Stimulated activated CD8-positive, alpha-beta memory T cell treated with anti-CD3 and anti-CD28 coated beads, Interleukin-7, amount 100 ng/mL, for 4 hours (primary cell): ENCODE results near the gene PRSS8.
"Not testable (repeated sequence)": the region's sequence is repeated elsewhere in the genome, so short reads cannot be mapped to it uniquely, and the experiment has no call there.

Experiments used
- DNase-seq, 2 donors: peaks; one replicate each; pipeline ENCODE4 v3.0.0-alpha.2; 2020; ENCODE audit warnings: low read depth in 2 of 2

PRSS8 gene

DNA sequence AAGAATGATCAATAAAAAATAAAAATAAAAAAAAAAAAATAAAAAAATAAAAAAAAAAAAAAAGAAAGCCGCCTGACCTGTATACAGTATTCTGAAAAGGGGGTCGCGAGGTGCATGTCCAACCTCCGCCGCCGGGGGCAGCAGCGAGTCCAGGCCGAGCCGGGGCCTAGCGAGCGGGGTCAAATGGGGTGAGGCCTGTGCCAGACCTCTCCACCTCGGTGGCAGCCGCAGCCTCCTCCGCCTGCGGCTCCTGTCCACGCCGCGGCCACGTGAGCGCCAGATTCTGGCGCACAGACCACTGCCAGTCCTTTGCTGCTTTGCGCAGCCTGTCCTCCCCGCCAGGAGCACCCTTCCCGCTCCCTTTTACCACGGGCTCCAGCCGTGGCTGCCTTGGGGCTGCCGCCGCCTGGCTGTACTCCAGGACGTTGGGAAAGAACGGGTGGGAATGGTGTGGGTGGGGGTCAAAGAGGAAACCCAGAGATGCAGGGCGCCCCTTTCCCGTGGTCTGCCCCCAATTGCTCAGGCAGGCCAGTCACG, 29.8 kb downstream of the PRSS8 start:
- DNase-seq, result peak; percentile 45 to 66

DNA sequence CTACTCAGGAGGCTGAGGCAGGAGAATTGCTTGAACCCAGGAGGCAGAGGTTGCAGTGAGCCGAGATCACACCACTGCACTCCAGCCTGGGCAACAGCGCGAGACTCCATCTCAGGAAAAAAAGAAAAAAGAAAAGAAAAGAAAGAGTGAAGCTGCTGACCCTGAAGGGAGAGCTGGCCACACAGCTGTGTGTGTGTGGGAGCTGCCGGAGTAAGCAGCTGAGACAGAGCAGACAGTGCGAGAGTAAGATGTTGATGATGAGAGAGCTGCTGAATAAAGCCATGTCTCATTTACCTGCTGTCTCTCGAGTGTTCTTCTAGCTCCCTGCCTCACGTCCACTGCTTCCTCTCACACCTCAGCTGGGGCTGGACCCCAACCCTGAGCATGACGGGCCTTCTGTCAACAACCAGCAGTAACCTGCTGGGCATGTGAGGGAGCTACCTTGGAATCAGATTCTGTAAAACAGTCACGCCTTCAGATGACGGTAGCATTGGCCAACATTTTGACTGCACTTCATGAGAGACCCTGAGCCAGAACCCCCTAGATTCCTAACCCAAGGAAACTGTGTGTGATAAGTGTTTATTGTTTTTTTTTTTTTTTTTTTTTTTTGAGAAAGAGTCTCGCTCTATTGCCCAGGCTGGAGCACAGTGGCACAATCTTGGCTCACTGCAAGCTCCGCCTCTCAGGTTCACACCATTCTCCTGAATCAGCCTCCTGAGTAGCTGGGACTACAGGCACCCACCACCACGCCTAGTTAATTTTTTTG, 34.5 kb downstream of the PRSS8 start:
- not testable (repeated sequence) for DNase-seq

DNA sequence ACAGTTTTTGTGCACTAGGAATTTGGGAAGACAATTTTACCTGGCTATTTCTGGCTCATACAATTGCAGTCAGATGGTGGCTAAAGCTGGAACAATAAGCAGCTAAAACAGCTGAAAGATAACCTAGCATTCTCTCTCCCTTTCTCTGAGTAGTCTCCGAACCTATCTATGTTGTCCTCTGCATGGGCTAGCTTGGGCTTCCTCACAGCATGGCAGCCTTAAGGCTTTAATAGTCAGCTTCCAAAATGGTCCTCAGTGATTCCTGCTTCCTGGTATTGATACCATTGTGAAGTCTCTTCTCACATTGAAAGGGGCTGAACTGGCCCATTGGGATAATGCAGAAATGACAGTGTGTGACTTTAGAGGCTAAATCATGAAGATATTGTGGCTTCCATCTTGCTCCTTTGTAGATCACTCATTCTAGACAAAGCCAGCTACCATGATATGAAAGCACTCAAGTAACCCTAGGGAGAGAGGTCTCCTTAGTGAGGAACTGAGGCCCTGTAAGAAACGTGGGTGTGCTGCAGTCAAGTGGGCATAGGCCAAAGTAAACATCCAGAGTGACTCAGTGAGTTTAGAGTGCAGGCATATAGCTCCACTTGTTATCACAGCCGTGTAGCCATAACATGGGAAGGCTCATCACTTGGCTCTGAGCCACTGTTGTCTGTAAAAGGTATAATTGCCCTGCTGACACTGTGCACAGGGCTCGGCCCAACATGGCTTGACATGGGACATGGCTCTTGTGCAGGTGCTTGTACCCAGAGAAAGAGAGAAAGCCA, 35.5 kb downstream of the PRSS8 start:
- no peak for DNase-seq

DNA sequence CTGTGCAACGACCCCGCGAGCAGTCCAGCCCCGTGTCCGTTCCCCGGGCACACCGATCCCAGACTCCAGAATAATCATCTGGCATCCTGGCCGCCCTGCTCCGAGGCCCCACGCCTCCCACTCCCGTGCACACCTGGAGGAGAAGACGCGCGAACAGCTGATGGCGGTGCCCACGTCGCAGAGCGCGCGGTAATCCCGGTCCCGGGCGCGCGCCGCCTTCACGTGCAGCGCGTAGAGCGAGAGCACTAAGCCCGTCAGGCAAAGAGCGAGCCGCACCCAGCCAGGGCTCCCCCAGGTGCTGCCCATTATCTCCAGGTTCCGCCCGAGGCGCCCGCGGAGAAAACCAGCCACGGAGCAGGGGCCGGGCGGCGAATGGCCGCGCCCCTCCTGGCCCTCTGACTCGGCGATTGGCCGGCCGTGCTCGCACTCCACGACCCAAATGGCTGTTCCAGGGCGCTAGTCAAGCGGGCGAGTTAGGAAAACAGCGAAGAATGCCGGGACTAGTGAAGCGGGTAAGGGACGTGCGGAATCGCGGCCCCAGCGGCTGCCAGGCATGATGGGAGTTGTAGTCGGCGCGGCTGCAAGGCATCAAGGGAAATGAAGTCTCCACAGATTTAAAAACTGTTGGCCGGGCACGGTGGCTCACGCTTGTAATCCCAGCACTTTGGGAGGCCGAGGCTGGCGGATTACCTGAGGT, 41.0 kb downstream of the PRSS8 start, which contains the start of gene VKORC1:
Gene VKORC1 (minus strand): TSS at position 374 of the 697 bp plus-strand sequence. CDS start 68 bp downstream, at position 306.
- peak; percentile 77 for DNase-seq

DNA sequence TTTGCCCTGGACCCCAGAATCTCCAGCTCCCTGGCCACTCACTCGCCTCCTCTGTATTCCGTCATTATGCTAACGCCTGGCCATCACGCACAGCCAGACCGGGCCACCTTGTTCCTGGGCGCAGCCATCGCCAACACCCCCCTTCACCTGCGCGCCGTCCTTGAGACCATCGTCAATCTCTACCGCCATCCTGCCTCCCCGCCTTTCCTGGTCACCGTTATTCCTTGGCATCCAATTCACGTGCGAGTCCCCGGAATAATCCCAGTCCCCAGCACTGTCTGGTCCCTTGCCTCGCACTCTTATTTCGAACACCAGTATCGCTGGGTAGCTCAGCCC, 41.5 kb downstream of the PRSS8 start:
- DNase-seq, result no peak

DNA sequence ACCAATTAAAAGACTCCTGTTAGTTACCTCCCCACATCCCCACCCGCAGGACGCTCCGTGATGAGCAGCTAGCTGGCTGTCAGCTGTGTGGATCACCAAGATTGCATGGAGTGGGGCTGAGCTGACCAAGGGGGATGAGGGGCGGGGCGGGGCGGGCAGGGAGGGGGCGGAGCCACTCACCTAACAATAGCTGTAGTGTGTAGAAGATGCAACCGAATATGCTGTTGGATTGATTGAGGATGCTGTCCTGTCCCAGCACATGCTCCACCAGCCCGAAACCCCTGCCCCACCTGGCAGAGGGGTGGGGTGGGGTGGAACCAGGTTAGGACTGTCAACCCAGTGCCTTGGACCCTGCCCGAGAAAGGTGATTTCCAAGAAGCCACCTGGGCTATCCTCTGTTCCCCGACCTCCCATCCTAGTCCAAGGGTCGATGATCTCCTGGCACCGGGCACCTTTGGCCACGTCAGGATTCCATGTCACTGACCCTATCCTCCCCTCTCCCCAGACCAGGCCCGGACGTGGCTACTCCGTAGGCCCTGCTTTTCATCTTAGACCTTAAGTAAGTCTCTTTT, 42.3 kb downstream of the PRSS8 start:
- no peak for DNase-seq

DNA sequence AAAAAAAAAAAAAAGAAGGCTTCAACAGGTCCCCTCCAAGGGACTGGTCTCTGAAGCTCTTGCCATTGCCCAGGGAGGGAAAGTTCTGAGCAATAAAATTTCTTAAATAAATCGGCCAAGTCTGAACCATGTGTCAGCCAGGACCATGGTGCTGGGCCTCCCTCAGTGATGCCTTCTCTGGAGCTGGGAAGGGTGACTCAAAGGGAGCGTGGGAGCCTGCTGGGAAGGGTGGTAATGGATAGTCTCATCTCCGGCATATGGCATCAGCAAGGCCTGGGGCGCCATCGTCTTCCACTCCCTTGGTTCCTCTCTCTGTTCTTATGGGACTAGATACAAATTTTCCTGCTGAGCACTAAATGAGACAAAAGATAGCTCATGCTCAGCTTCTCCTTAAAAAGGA, 43.2 kb downstream of the PRSS8 start:
- no peak for DNase-seq

DNA sequence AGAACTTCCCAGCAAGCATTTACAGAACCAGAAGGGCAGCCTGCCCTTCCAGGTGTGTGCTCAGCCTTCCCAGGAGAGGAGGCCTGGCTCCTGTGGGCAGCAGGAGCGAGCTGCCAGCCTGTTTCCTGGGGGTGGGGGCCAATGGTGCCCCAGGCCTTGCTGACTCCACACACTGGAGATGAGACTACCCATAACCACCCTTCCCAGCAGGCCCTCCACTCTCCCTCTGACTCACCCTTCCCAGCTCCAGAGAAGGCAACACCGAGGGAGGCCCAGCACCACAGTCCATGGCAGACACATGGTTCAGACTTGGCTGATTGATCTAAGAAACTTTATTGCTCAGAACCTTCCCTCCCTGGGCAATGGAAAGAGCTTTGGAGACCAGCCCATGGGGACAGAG, 45.0 kb downstream of the PRSS8 start:
- DNase-seq, result no peak

DNA sequence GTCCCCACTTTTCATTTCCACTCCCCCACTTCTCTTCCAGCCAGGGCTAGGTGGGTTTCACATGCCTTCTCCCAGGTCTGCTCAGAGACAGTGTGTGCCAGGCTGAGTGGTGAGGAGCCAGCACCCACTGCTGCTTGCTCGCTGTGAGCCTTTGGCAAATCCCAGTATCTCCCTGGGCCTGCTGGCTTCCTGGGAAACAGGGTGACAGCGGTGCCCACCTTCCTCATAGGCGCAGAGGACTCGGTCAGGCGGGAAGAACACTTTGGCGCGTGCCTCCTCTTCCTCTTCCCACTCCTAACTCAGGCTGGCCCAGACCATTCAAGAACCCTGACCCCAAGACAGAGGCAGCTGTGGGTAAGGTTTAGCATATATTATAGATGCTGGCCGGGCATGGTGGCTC, 46.3 kb downstream of the PRSS8 start:
- DNase-seq, result no peak

DNA sequence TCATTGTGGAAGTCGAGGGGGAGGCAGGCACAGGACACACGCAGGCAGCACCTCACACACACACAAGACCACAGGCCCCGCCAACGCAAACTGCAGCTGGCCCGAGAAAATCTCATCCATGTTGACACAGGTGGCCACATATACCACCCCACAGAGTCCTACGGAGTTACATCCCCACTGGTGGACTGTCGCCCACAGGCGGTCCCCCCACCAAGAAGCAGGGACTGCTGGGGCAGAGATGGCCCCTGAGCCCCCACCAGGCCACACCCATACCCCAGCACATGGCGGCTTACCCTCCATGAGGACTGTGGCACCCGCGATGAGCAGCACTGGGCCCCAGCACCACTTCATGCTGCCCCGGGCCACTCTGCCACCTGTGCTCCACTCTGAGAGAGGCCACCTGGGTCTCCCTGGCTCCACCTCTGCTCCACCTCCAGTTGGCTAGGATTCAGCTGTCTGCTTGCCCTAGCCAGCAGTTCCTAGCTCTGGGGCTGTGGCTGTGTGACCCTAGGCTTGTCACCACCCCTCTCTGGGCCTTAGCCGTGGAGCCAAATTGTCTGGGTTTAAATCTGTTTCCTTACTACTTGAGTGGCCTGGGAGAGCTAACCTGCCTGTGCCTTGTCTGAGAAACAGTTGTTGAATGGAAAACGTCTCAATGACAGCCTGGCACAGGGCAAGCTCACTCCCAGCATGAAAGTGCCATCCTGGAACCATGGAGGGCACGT, 46.9 kb downstream of the PRSS8 start, which contains the start of gene PRSS53:
Gene PRSS53 (minus strand): TSS at position 485 of the 725 bp plus-strand sequence. CDS start 134 bp downstream, at position 351.
- no peak for DNase-seq

DNA sequence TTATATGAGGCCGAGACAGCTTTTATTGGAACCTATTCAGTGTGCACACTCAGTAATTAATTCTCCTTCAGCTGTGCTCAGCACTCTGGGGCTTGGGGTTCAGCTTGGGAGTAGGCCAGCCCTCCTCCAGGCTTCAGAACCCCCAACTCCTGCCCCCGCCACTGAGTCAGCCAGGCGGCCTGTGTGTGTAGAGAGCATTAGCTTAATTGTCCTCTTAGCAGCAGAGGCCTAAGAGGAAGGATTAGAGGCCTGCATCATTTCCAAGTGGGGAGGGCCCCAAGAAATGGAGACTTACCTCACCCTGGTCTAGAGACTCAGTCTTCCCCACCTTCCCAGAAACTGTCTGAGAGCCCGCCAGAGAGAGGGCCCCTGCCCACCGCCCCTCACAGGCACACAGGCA, 47.6 kb downstream of the PRSS8 start:
- no peak for DNase-seq

DNA sequence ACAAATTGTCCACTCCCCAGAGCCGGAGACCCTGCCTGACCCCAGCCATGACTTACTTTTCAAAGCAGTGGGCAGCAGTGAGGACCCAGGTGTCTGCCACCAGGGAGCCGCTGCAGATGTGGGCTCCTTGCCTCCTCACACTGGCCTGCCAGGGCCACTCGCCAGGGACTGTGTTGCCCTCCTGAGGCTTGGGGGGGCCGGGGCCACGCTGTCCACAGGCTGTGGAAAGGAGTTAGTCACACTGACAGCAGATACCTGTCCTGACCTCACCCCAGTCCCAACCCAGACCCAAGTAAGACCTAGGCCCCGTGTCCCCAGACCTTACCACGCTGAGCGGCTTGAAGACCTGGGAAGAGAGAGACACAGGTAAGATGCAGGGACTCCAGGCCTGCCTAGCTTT, 48.0 kb downstream of the PRSS8 start:
- DNase-seq, result no peak

DNA sequence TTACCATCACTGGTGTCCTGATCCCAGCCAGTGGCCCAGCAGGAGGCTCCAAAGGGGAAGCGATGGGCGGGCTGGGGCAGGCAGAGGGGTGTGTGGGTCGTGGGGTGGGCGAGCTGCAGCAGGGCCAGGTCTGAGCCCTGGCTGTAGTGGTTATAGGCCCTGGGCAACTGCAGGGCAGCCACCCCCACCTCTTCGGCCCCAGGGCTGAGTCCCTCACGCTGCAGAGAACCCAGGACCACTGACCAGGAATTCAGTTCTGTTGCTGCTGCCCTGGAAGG, 49.0 kb downstream of the PRSS8 start:
- DNase-seq, result no peak

DNA sequence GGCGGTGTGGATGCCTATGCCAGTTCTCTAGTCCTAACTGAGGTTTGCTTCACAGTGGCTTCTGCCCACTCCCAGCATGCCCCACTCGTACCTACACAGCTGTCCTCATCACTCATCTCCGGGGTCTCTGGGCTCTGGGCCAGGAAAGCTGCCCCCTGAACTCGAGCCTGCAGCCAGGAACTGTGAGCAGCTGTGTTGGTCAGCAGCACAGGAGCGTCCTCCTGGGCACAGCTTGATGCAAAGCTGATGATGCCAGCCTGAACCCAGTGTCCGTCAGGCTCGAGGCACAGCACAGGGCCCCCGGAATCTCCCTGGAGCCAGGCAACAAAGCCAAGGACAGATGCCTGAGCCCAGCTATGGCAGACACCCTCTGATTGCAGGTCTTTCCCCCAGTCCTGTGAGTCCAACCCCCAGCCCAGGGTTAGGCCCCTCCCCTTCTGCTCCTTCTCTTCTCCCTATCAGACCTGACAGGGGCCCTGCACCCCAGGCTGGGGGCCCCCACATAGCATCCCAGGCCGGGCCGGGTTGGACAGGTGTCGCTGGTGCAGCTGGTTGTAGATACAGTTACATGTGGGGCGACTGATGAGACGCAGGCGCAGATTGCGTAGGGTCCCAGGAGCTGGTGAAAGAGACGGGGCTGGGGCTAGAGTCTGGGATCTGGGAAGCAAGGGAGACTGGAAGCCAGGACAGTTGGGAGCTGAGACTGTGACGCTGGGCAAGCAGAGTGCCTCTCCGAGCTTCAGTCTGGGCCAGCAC, 49.5 kb downstream of the PRSS8 start:
- DNase-seq, result no peak

DNA sequence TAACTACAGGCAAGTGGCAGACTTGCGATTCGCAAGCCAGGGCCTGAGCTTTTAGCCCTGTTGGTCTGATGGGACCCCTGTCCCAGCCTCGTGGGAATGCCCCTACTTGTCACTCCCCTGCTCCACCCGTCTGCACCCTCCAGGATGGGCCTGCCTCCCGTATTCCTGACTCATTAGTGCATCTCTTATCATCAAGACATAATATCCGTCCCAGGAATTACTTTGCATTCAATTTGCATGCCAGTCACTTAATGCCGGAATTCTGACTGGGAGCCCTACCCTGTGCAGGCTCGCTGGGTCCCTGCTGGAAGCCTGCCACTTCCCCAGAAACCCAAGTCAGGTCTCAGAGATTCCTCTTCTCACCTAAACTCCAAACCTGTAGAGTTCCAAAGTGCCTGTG, 50.1 kb downstream of the PRSS8 start:
- DNase-seq, result no peak

DNA sequence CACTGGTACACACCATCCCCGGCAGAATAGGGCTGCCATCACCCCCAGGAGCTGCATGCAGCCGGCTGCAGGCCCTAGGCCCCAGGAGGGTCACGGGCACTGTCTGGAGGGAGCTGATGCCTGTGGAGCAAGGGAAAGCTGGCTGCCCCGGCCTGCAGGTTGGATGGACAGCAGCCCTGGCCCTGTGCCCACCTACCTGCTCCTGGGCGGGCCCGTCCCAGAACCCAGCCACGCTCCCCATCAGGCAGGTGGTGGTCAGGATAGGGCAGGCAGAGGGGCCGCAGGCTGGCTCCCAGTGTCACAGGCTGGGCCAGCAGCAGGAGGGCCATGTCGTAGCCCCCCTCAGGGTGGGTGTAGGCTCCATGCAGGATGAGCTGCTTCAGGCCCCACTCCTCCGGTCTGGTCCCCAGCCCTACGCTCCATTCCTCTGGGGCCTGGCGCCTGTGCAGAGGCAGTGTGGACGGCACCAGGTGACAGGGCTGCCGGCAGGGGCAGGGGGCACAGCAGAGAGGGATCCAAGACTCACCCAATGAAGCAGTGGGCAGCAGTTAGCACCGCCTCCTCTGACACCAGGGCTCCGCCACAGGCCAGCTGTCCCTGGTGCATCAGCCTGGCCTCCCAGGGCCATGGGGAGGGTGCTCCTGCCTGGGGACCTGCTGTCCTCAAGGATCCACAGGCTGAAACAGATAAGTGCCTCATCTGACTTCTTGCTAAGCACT, 50.8 kb downstream of the PRSS8 start:
- DNase-seq, result no peak

DNA sequence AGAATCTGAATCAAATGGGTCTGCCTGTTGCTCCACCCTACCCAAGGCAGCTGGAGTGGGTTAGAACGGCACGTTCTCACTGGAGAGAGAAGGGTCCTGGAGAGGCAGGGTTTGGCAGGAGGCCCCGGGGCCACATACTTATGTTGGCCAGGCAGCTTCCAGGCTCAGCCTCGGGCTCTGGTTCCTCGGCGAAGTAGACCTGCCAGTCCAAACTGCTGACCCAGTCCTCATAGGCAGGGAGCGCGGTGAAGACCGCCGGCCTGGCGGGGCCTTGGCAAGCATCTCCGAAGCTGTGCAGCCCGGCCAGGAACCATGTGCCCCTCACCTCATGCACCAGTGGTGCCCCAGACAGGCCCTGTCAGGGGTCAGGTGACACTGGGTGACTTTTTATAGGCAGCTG, 51.5 kb downstream of the PRSS8 start:
- no peak for DNase-seq

DNA sequence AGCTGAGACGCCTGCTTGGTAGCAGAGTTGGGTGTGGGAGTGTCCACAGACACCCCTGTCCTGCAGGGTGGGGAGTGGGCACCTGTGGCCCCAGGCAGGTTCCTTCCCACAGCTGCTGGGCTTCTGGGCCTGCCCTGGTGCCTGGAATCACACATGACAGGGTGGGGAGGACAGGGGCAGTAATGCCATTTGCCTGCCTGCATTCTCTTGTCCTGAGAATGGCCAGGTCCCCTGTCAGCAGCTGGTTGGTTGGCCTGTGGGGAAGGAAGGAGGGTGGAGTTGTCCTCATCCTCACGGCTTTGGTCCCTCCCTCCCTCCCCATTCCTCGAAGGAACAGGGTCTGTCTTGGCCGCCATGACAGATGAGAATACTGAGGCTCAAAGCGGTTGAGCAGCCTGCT, 52.0 kb downstream of the PRSS8 start:
- no peak for DNase-seq

DNA sequence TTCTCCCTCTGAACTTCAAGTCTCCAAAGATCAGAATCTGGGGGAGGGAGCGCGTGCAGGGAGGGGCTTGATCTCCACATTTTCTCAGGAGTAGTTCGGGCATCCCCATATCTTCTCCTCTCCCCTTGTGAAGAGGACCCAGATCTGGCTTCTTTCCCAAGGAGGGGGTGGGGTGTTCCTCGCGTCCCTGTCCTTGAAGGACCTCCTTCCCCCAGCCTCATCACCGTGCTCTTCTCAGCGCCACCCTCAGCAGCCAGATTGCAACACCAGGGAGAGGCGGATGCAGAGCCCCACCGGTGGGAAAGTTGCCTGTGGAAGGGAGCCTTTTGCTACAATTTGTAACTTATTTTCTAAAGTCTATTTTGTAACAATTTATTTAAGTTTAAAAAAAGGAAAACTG, 52.4 kb downstream of the PRSS8 start:
- DNase-seq, result no peak

DNA sequence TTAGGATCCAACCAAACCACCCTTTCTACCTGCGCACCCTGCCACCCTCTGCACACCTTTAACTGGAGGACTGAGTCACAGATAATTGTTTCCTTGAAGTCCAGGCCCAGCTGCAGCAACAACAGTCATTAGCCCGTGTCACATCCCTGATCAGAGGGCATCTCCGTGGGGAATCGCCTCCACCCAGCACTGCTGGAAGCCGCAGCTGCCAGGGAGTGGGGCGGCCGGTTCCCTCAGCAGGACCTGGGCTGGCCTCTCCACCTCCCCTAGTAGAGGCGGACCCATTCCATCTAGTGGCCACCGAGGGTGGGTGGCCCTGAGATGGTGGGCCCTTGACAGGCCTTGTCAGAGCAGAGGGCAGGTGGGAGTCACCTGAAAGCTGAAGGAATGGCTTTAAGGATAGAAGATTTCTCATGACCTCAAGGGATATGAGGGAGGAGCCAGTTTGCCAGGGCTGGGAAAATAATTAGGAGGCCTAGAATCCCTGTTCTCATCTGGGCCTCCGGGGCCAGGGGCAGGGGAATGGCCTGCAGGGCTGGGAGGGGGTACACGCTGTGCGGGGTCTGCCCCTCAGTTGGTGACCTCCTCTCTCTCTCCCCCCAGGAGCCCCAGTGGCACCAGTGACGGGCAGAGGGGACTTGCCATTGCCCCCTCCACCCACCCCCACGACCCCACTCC, 53.0 kb downstream of the PRSS8 start:
- no peak for DNase-seq
